ENCODE results near the gene SNX24. TPM values are rescaled to one million over a fixed set of nuclear protein-coding genes. Genes with fewer than 3 reads are reported as not detected.
"Not testable (repeated sequence)": the region's sequence is repeated elsewhere in the genome, so short reads cannot be mapped to it uniquely, and the experiment has no call there.

The SNX24 gene
- polyA plus RNA-seq, 4 donors, result 7.7 to 33.7 (median 27.2) TPM

GRCh38 chr5:122909470-122910100 is 64.2 kb downstream of the SNX24 start:
- FAIRE-seq (no peak), DNase-seq (no peak)
- H3K27ac ChIP-seq (ENCODE audit: low read depth in 1 of 3, low read length in 2 of 3), result no peak overlapping the region
- no peak overlapping the region for H3K4me3 ChIP-seq (ENCODE audit: low read depth in 1 of 3, low read length in 3 of 3)
- H3K36me3 ChIP-seq (ENCODE audit: control insufficient read depth in 3 of 3, insufficient read depth in 2 of 3, low read depth in 1 of 3, low read length in 3 of 3), result no peaks in the 10 kb centered on the region
- no peaks in the 10 kb centered on the region for H3K4me1 ChIP-seq (ENCODE audit: control insufficient read depth in 3 of 3, insufficient read depth in 2 of 3, low read depth in 1 of 3, low read length in 2 of 3)
- WGBS, 3 donors, result 91 to 95% (median 94%) methylated on average over 5 of the region's 5 CpGs
- no peaks in the 10 kb centered on the region for H3K27me3 ChIP-seq (ENCODE audit: control insufficient read depth in 3 of 3, insufficient read depth in 3 of 3, low read length in 3 of 3)
- H3K9me3 ChIP-seq (ENCODE audit: control insufficient read depth in 2 of 2, insufficient read depth in 1 of 2, low read depth in 1 of 2, low read length in 1 of 2), result peaks cover 0 to 2% of the 10 kb centered on the region in 2 donors

GRCh38 chr5:122913436-122913835 is 68.0 kb downstream of the SNX24 start:
- H3K4me1 ChIP-seq (ENCODE audit: control insufficient read depth in 3 of 3, insufficient read depth in 2 of 3, low read depth in 1 of 3, low read length in 2 of 3); FAIRE-seq; H3K9me3 ChIP-seq (ENCODE audit: control insufficient read depth in 2 of 2, insufficient read depth in 1 of 2, low read depth in 1 of 2, low read length in 1 of 2); H3K27ac ChIP-seq (ENCODE audit: low read depth in 1 of 3, low read length in 2 of 3); H3K36me3 ChIP-seq (ENCODE audit: control insufficient read depth in 3 of 3, insufficient read depth in 2 of 3, low read depth in 1 of 3, low read length in 3 of 3); H3K4me3 ChIP-seq (ENCODE audit: low read depth in 1 of 3, low read length in 3 of 3); H3K27me3 ChIP-seq (ENCODE audit: control insufficient read depth in 3 of 3, insufficient read depth in 3 of 3, low read length in 3 of 3); DNase-seq: not testable (repeated sequence)
- WGBS, 3 donors, result 96 to 100% (median 96%) methylated on average over 10 to 20 of the region's 20 CpGs

GRCh38 chr5:122915717-122916461 is 70.5 kb downstream of the SNX24 start:
- H3K36me3 ChIP-seq (ENCODE audit: control insufficient read depth in 3 of 3, insufficient read depth in 2 of 3, low read depth in 1 of 3, low read length in 3 of 3), result no peaks in the 10 kb centered on the region
- H3K4me3 ChIP-seq (ENCODE audit: low read depth in 1 of 3, low read length in 3 of 3), result no peak overlapping the region
- WGBS, 3 donors, result 59 to 75% (median 69%) methylated on average over 5 of the region's 5 CpGs
- H3K9me3 ChIP-seq (ENCODE audit: control insufficient read depth in 2 of 2, insufficient read depth in 1 of 2, low read depth in 1 of 2, low read length in 1 of 2), result peaks cover 0 to 5% of the 10 kb centered on the region in 2 donors
- no peaks in the 10 kb centered on the region for H3K27me3 ChIP-seq (ENCODE audit: control insufficient read depth in 3 of 3, insufficient read depth in 3 of 3, low read length in 3 of 3)
- H3K4me1 ChIP-seq (ENCODE audit: control insufficient read depth in 3 of 3, insufficient read depth in 2 of 3, low read depth in 1 of 3, low read length in 2 of 3), result no peaks in the 10 kb centered on the region
- FAIRE-seq (no peak), DNase-seq (no peak)
- peak overlapping the region in 2 of 3 donors; percentile 14 to 42 for H3K27ac ChIP-seq (ENCODE audit: low read depth in 1 of 3, low read length in 2 of 3)

- H3K9me3 ChIP-seq (ENCODE audit: control insufficient read depth in 2 of 2, insufficient read depth in 1 of 2, low read depth in 1 of 2, low read length in 1 of 2), result peaks cover 0 to 5% of the 10 kb centered on the region in 2 donors
- H3K27ac ChIP-seq (ENCODE audit: low read depth in 1 of 3, low read length in 2 of 3), result no peak overlapping the region
- WGBS, 3 donors, result 80 to 89% (median 88%) methylated on average over 1 of the region's 1 CpG
- H3K36me3 ChIP-seq (ENCODE audit: control insufficient read depth in 3 of 3, insufficient read depth in 2 of 3, low read depth in 1 of 3, low read length in 3 of 3), result no peaks in the 10 kb centered on the region
- H3K4me1 ChIP-seq (ENCODE audit: control insufficient read depth in 3 of 3, insufficient read depth in 2 of 3, low read depth in 1 of 3, low read length in 2 of 3), result no peaks in the 10 kb centered on the region
- no peak overlapping the region for H3K4me3 ChIP-seq (ENCODE audit: low read depth in 1 of 3, low read length in 3 of 3)
- FAIRE-seq (no peak), DNase-seq (no peak)
- H3K27me3 ChIP-seq (ENCODE audit: control insufficient read depth in 3 of 3, insufficient read depth in 3 of 3, low read length in 3 of 3), result no peaks in the 10 kb centered on the region
Observed at GRCh38 chr5:122916490-122916889, 71.1 kb downstream of the SNX24 start.

- H3K4me1 ChIP-seq (ENCODE audit: control insufficient read depth in 3 of 3, insufficient read depth in 2 of 3, low read depth in 1 of 3, low read length in 2 of 3), result no peaks in the 10 kb centered on the region
- no peak for FAIRE-seq
- WGBS, 3 donors, result 48 to 77% (median 53%) methylated on average over 1 of the region's 1 CpG
Observed at GRCh38 chr5:122919969-122920368, 74.6 kb downstream of the SNX24 start.

GRCh38 chr5:122921826-122922225 is 76.4 kb downstream of the SNX24 start:
- FAIRE-seq (no peak), DNase-seq (no peak)
- Histone ChIP-seq H3K4me1 (ENCODE audit: control insufficient read depth in 3 of 3, insufficient read depth in 2 of 3, low read depth in 1 of 3, low read length in 2 of 3) (no peaks in the 10 kb centered on the region), H3K9me3 (ENCODE audit: control insufficient read depth in 2 of 2, insufficient read depth in 1 of 2, low read depth in 1 of 2, low read length in 1 of 2) (no peaks in the 10 kb centered on the region), H3K36me3 (ENCODE audit: control insufficient read depth in 3 of 3, insufficient read depth in 2 of 3, low read depth in 1 of 3, low read length in 3 of 3) (no peaks in the 10 kb centered on the region), H3K27me3 (ENCODE audit: control insufficient read depth in 3 of 3, insufficient read depth in 3 of 3, low read length in 3 of 3) (no peaks in the 10 kb centered on the region), H3K27ac (ENCODE audit: low read depth in 1 of 3, low read length in 2 of 3) (no peak overlapping the region), H3K4me3 (ENCODE audit: low read depth in 1 of 3, low read length in 3 of 3) (no peak overlapping the region)
- WGBS, 3 donors, result 78 to 95% (median 91%) methylated on average over 4 of the region's 4 CpGs

More at GRCh38 chr5:122919969-122920368, 74.6 kb downstream of the SNX24 start:
- no peaks in the 10 kb centered on the region for H3K9me3 ChIP-seq (ENCODE audit: control insufficient read depth in 2 of 2, insufficient read depth in 1 of 2, low read depth in 1 of 2, low read length in 1 of 2)
- H3K27ac ChIP-seq (ENCODE audit: low read depth in 1 of 3, low read length in 2 of 3), result no peak overlapping the region
- DNase-seq, result no peak
- no peak overlapping the region for H3K4me3 ChIP-seq (ENCODE audit: low read depth in 1 of 3, low read length in 3 of 3)
- no peaks in the 10 kb centered on the region for H3K36me3 ChIP-seq (ENCODE audit: control insufficient read depth in 3 of 3, insufficient read depth in 2 of 3, low read depth in 1 of 3, low read length in 3 of 3)
- no peaks in the 10 kb centered on the region for H3K27me3 ChIP-seq (ENCODE audit: control insufficient read depth in 3 of 3, insufficient read depth in 3 of 3, low read length in 3 of 3)

GRCh38 chr5:122924203-122924602 is 78.8 kb downstream of the SNX24 start:
- no peaks in the 10 kb centered on the region for H3K9me3 ChIP-seq (ENCODE audit: control insufficient read depth in 2 of 2, insufficient read depth in 1 of 2, low read depth in 1 of 2, low read length in 1 of 2)
- DNase-seq (no peak), FAIRE-seq (no peak)
- no peak overlapping the region for H3K4me3 ChIP-seq (ENCODE audit: low read depth in 1 of 3, low read length in 3 of 3)
- H3K27me3 ChIP-seq (ENCODE audit: control insufficient read depth in 3 of 3, insufficient read depth in 3 of 3, low read length in 3 of 3), result no peaks in the 10 kb centered on the region
- WGBS, 3 donors, result 74 to 84% (median 75%) methylated on average over 5 of the region's 5 CpGs
- H3K36me3 ChIP-seq (ENCODE audit: control insufficient read depth in 3 of 3, insufficient read depth in 2 of 3, low read depth in 1 of 3, low read length in 3 of 3), result no peaks in the 10 kb centered on the region
- peaks cover 0 to 2% (median 0%) of the 10 kb centered on the region in 3 donors for H3K4me1 ChIP-seq (ENCODE audit: control insufficient read depth in 3 of 3, insufficient read depth in 2 of 3, low read depth in 1 of 3, low read length in 2 of 3)
- no peak overlapping the region for H3K27ac ChIP-seq (ENCODE audit: low read depth in 1 of 3, low read length in 2 of 3)

GRCh38 chr5:122924719-122925395 is 79.4 kb downstream of the SNX24 start:
- H3K27ac ChIP-seq (ENCODE audit: low read depth in 1 of 3, low read length in 2 of 3), result no peak overlapping the region
- WGBS, 3 donors, result 79 to 86% (median 80%) methylated on average over 4 of the region's 4 CpGs
- H3K4me1 ChIP-seq (ENCODE audit: control insufficient read depth in 3 of 3, insufficient read depth in 2 of 3, low read depth in 1 of 3, low read length in 2 of 3), result peaks cover 0 to 2% (median 0%) of the 10 kb centered on the region in 3 donors
- no peaks in the 10 kb centered on the region for H3K9me3 ChIP-seq (ENCODE audit: control insufficient read depth in 2 of 2, insufficient read depth in 1 of 2, low read depth in 1 of 2, low read length in 1 of 2)
- no peaks in the 10 kb centered on the region for H3K27me3 ChIP-seq (ENCODE audit: control insufficient read depth in 3 of 3, insufficient read depth in 3 of 3, low read length in 3 of 3)
- FAIRE-seq, result no peak
- no peak for DNase-seq
- no peaks in the 10 kb centered on the region for H3K36me3 ChIP-seq (ENCODE audit: control insufficient read depth in 3 of 3, insufficient read depth in 2 of 3, low read depth in 1 of 3, low read length in 3 of 3)
- no peak overlapping the region for H3K4me3 ChIP-seq (ENCODE audit: low read depth in 1 of 3, low read length in 3 of 3)

All from small intestine (tissue), 7 donors.